CD4-positive, alpha-beta T cell treated with Interleukin-15 for 4 hours (primary cell): Measurements from ENCODE around the gene SNED1.
A peak's percentile ranks its signal among the peaks of the same experiment; 100 is the strongest.
"Not testable (repeated sequence)": the region's sequence is repeated elsewhere in the genome, so short reads cannot be mapped to it uniquely, and the experiment has no call there.

Experiments
- DNase-seq: peaks from one replicate; pipeline ENCODE4 v3.0.0-alpha.2; 2020; ENCODE audit warnings: low spot score

The SNED1 gene

DNA sequence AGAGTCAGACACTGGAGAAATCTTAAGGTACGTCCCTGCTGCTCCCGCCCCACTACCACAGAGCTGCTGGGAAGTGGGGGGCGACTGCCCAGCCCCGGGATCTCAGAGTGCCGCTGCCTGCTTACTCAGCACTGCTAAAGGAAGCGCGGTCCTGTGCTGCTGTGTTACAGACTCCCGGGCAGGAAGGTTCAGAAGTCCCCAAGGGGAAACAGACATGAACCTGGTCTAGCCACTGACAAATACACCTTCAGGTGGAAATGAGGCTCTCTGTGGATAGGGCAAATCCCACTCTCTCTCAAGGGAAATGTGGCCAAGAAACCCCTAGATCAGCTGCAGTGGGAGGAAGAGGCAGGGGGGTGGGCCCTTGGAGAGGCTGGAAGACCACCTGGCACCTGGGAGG, 90.0 kb downstream of the SNED1 start:
- no peak for DNase-seq

DNA sequence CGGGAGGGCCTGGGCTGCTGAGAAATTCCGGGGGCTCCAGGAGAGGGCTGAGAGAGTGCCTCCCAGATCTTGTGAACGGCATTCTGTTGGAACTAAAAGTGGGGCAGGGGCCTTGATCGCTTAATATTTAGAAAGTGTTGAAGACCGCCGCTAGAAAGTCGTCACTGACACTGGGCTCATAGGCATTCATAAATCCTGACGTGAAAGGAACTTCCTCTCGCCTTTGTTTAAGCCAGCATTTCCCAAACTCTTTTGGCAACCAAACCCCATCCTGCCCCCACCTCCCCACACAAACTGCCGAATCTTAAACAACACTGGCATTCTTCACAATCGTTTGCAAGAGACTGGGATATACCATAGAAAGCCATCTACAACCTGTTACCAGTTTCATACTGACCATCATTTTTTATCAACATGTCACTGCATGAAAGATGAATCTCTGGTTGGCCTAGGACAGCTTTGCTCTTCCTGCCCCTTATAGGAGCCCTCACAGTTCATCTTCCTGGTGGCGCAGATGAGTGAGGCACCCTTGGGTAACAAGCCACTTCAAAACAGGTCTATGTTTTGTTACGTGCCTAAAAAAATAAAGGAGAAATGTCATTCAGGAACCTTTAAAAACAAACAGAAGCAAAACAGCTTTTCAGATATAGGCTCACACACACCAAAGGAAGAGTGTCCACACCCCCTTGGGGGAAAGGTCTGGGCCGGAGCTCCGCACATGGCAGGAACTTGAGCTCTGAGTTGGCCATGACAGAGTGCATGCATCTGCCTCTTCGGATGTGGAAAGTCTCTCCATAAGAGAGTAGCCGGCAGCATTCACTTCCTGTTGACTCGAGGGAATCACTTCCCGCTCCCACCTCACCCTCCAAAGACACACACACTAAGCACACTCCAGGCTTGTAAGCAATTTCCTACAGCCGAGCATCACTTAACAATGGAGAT, 90.6 kb downstream of the SNED1 start:
- no peak for DNase-seq

DNA sequence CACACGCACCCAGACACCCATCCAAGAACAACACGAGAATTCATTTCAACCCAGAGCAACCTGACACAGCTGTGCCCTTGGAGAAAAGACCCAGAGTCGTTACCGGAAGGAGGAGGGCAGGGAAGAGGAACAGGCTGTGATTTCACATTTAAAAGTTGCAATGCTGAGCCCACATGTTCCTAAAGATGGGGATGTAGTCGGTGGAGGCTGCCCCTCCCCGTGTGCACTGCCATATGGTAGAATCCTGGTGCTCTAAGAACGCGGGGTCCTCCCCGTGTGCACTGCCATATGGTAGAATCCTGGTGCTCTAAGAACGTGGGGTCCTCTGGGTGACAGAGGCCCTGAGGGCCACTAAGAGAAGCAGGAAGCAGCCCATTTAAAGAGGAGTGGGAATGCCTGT, 92.8 kb downstream of the SNED1 start:
- no peak for DNase-seq

DNA sequence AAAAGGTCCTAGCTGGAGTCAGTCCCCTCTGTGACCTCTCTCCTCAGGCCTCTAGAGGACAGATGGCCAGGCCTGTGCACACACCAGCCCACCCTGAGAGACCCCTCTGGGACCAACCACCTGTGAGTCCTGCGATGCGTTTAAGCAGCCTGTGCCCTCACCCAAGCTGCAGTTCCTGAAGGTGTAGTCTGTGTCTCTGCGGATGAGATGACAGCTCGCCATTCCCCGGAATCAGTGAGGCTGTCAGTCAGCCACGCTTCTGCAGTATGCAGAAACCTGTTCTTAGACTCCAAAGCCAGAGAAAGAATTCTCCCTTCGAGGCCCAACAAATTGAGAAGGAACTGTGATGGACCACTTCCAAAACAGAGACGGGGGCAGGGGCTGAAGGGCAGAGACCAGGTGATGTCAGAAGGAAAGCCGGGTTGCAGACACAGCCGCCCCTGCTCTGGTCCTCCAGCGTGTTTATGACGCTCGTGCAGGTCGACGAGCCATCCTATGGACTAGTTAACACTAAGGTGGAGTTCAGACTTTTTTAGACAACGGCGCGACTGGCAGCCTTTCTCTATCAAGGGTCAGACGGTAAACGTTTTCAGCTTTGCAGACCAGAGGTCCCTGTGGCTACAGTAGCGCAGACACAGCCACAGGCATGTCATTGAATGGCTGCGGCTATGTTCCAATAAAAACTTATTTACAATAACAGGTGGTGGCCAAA, 93.5 kb downstream of the SNED1 start:
- no peak for DNase-seq

DNA sequence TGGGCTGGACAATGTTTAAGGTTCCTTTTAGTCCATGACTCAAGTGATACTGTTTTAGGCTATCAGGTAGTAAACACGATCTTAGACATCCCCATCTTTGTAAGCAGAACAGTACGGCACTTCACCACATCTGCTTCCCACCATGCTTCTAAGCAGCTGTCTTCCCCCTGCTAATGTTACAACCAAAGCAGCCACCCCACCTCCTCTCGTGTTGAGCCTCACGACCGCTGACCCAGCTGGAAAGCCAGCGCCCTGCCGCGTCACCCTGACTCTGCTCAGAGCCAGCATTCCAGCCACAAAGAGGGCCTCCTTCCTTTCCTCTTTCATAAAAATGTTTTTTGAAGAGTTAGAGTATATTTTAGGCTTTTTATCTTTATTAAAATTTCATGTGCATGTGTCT, 94.3 kb downstream of the SNED1 start:
- no peak for DNase-seq

DNA sequence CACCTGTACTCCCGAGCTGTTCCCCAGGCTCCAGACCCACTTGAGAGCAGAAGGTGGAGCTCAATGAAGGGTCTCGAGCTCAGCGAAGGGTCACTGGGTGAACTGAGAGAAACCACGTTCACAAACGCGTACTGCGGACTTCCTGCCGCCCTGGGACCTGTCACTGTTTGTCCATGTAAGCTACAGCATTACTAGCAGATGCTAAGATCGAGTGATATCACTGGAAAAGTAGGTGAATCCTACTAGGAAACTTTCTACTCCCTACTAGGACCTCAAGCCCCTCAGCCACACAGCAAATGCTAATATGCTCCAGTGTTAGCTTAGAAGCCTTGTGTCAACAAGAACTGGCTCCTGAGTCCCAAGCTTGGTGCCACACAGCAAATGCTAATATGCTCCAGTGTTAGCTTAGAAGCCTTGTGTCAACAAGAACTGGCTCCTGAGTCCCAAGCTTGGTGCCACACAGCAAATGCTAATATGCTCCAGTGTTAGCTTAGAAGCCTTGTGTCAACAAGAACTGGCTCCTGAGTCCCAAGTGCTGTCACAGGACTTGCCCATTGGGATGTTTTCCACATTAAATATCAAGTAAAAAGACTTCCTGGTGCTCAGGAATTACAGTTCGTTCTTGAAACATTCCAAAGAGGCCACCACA, 94.8 kb downstream of the SNED1 start:
- not testable (repeated sequence) for DNase-seq

DNA sequence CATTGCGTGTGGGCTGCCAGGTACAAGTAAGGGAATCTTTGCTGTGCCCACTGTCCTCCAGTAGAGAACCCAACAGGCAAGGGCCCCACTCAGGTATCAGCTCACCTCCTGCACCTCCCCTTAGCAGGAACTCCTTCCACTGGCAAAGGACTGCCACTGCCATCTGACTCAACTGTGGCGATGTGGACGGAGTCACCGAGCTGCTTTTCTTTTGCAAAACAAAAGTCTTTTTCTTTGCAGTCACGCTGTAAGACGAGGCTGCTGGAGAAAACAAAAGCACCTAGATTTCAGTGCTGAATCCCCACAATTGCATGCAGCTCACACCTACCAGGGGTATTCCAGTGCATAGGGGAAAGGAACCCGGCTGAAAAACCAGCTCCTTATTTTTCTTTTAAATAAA, 95.8 kb downstream of the SNED1 start:
- no peak for DNase-seq

DNA sequence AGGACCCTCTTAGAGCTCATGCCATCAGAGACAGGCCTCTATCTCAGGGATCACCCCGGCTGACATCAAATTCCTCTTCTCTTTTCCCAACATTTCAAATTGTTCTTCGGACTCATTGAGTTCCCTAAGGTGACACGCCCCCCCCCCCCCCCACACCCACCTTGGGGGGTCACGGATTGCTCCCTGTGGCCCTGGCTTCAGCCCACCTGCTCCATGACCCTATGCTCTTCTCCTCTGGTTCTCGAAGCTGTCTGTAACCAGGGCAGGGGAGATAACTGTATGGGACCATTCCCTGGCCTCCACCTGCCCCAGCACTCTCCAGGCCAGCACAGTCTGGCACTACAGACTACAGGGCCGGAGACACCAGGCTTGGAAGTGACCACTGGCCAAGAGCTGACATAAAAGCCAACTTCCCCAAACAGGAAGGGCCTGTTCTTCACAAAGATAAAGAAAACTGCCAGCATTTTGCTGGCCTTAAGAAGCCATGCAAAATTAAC, 96.6 kb downstream of the SNED1 start:
- no peak for DNase-seq

DNA sequence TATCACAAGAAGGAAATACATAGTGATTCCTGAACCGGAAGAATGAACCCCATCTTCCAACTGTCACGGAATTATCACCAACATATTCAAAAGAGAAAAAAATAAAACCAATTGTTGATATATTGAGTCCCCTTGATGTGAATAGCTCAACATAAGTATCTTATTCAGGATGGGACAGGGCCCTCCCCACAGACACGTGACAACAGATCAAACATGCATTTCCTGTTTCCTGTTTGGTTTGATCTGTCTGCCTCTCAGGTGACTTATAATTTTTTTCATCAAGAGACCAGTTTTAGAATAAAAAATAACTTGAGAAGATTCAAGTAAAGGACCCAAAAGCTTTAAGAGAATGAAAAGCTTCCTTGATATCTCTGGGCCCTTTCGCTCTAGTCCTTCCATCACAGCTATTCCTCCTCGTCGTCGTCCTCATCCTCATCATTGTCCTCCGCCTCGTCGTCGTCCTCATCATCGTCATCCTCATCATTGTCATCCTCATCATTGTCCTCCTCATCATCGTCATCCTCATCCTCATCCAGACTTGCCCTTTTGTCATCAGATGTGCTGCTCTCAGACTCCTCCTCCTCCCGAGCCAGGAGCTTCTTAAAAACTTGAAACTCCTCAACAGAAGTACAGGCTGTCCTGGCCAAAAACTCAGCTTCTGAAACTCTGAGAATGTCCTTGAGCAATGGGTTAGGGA, 97.3 kb downstream of the SNED1 start:
- DNase-seq, result peak; percentile 66

DNA sequence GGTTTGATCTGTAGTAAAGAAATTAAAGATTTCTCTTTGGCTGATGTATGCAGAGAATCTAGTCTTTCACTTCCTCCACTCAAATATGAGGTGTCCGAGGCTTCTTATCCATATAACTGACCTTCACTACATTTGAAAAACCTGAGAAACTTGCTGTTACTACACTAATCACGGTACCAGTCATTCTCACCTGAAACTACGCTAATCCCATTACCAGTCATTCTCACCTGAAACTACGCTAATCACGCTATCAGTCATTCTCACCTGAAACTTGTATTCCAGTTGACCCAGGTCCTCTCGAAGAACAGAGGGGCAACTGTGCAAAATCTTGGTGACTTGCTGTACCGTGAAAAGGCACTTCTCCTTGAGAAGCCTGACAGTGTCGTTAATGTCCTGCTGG, 98.6 kb downstream of the SNED1 start:
- no peak for DNase-seq

DNA sequence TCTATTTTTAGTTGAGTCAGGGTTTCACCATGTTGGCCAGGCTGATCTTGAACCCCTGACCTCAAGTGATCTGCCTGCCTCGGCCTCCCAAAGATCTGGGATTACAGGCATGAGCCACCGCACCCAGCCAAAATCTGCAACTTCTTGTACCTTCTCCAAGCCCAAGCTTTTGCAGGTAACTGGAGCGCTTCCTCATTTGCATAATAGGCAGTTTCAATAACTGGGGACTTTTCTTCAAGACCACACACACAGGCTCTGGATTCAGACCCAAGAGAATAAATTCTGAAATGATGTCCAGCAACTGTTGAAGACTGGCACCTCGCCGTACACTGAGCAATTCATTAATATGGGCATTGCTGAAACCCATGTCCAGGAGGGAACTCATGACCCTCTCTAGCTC, 100.8 kb downstream of the SNED1 start:
- DNase-seq, result no peak

DNA sequence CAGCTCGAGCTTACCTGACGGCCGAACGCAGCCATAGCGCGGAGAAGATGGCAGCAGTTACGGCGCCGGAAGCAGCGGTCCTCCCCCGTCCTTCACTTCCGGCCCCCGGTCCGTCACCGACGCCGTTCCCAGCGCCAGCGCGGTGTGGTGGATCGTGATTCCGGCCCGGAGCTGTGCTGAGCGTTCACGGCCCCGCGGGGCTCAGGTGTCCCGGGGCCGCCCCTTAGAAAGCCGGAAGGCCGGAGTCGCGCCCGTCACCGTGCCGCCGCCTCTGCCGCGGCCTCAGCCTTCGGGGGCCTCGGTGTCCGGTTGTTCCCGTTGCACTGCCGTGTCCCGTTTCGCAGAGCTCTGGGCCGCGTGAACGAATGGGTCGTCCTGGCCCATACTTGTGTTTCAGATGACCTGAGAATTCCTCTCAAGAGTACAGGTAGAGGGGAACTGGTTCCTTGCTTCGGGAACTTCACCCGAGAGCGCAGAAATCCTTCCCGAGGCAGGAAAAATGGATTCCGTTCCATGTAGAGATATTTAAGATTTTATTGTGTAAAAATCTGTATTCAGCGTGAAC, 103.9 kb downstream of the SNED1 start, which contains the start of gene MTERF4:
MTERF4 (minus strand) TSS at position 49 of the 565 bp plus-strand sequence; CDS start at position 35, 14 bp downstream.
- DNase-seq, result peak; percentile 88

DNA sequence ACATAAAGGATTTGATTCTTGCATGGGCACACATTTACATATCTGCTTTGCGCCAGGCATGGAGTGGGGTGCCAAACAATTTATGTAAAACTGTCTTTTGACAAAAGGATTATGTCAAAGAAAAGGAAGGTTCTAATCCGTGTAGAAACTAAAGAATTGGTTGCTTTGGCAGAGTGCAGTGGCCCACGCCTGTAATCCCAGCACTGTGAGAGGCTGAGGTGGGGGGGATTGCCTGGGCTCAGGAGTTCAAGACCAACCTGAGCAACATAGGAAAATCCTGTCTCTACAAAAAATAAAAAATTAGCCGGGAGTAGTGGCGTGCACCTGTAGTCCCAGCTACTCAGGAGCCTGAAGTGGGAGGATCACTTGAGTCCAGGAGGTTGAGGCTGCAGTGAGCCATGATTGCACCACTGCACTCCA, 104.8 kb downstream of the SNED1 start:
- DNase-seq, result no peak

DNA sequence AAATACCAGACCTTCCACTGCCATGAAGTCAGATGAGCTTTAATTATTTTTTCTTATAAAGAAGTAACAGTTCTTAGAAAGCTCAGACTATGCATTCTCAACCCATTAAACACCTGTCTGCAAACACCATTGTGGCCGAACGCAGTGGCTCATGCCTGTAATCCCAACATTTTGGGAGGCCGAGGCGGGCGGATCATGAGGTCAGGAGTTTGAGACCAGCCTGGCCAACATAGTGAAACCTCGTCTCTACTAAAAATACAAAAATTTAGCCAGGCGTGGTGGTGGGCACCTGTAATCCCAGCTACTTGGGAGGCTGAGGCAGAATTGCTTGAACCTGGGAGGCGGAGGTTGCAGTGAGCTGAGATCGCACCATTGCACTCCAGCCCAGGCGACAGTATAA, 106.2 kb downstream of the SNED1 start:
- not testable (repeated sequence) for DNase-seq

DNA sequence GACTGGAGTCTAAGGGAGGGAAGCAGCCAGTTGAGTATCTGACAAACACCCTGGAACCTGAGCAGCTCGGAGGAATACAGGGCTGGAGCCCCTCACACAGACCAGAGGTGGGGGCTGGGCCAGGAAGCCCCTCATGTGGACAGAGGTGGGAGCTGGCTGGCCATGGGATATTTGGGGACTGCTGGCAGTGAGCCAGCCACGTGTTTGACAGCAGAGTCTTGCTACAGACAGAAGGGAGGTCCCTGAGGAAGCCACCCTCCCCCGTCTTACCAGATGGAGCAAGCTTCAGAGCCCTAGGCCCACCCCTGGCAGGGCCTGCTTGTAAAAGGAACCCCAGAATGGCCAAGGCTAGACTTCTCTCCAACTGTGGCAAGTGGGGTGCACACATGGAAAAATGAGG, 107.2 kb downstream of the SNED1 start:
- DNase-seq, result no peak

DNA sequence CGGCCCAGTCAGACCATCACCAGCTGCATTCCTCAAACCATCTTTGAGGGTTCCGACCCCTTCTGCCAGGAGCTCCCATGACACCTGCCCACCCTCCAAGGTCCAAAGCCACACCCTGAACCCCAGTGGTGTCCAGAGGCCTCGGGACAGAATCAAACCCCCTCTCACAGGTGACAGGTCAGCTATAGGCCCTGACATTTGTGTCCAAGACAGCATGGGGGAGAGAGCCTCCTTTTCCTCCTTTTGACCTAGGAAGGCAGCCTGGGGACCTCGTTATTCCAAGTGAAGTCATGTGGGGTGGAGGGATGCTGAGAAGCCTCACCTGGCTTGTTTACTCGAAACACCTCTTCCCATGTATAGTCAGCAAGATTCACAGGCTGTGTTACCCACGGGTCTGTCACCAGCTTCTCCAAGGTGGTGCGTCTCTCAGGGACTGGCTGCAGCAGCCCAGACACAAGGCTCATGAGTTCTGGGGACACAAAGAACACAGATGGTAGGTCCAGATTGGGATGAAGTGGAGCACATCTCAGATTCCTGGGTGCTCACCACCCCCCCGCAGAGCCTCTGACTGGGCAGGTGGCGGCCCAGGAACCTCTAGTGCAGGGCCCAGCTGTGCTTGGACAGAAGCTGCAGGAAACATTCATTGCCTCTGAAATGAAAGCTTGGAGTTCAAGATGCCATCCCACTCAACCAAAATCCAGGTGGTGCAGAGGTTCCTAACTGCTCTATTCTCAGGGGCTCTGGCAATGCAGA, 108.8 kb downstream of the SNED1 start:
- DNase-seq, result no peak

DNA sequence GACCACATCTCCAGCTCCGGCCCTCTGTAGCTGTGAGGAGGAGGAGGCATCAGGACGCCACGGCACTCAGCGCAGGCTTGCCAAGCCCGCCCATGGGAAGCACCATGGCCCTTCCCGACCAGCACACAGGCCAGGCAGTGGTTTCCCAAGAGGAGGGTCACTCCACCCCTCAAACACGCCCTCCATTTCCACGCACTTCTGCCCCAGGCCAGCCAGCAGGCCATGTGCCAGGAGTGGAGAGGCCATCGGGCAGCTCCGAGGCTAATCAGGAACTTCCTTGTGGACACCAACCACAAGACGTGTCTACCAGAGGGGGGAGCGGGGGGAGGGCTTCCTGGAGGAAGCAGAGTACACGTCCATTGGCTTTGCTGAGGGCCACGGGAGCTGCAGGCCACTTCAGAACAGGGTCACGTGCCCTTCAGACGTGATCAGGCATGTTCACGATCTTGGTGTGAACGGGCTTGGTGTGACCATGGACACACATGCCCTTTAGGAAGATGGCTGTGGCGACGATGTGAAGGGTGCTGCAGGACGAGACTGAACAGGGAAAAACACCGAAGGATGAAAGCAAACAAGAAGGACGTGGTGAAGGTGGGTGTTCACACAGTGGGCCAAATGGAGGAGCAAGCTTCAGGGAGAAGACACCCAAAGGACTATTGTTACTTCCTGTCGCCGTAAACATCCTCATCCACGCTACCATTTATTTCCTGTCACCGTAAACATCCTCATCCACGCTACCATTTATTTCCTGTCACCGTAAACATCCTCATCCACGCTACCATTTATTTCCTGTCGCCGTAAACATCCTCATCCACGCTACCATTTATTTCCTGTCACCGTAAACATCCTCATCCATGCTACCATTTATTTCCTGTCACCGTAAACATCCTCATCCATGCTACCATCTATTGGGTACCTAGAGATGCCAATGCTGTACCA, 110.1 kb downstream of the SNED1 start:
- peak; percentile 33 for DNase-seq

DNA sequence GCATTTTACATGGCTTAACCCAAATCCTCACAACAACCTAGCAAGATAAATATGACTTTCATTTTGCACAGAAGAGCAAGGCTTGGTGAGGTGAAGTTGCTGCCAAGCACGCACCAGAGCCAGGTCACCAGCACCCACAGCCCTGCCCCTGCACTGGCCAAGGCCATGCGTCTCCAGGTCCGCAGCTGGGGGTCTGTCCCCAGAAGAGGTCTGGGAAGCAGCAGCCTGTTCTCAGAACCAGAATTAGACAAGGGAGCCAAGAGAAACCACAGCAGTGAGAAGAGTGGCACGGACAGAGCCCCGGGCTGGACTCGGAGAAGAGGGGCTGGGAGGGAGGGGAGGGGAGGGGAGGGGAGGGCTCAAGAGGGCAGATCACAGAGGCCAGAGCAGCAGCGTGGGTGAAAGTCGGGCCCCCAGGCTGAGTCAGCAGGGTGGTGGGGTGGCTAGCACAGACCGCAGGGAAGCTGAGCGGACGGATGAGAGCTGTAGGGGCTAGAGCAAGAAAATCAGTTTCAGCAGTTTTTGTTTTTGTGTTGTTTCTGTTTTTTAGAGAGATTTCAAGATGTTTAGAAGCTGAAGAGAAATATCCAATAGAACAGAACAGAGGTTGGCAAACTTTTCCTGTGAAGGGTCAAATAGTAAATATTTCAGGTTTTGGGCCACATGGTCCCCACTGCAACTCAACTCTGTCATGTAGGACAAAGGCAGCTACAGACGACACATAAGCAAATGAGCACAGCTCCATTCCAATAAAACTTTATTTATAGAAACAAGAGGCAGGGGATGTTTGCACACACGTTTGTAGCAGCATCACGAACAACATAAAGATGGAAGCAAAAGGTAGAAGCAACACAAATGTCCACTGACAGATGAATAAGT, 111.0 kb downstream of the SNED1 start:
- peak; percentile 38 for DNase-seq
